Measurements from ENCODE around the gene DEAF1. TPM values are rescaled to one million over a fixed set of nuclear protein-coding genes. Genes with fewer than 3 reads are reported as not detected.
A peak's percentile ranks its signal among the peaks of the same experiment; 100 is the strongest.

Gene DEAF1
- total and polyA plus RNA-seq, 2 of the 13 experiments (the other 11 are each of a cell fraction or from before 2014, with no cell fraction given) = 22.3 to 29.6 TPM

DNA sequence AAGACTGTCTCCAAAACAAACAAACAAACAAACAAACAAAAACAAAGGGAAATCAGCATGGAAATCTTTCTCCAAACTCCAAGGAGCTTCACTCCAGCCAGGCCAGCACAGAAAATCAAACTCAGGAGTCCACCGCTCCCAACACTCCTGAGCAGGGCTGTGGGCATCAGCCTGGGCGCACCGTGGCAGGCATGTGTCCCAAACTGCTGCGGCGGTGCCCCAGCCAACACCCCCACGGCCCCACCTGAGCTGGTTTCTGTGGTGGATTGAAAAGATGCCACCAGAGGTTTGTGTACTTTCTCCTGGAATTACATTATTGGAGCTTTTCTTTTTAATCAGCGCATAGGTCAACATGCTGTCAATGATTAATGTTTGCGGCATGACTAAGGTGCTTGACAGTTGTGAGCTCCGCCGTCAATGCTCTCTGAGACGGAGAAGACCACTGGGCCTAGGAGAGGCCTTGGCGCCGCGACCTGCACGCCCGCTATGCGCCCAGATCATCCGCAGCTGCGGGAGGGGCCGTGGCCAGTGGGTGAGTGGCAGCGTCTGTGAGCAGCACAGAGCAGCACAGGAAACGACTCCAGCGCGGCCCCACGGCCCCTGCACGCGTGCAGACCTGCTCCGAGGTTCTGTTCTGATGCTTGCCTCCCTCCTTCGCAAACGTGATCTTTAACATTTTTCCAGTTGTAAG lies 39.8 kb downstream of the DEAF1 start (continued):
- no peak for TF ChIP-seq ZXDC (CRISPR knock-in tag; IDR thresholded peaks at IDR 0.05)
- TF ChIP-seq FOXJ3 (CRISPR knock-in tag; IDR thresholded peaks at IDR 0.05; ENCODE audit: borderline replicate concordance) = peak; percentile 14; the same call in 1 of the 2 replicates
- TF ChIP-seq ATF4 (CRISPR knock-in tag; IDR thresholded peaks at IDR 0.05) = no peak
- TF ChIP-seq DNMT1 (CRISPR knock-in tag; IDR thresholded peaks at IDR 0.05) = no peak
- 0 out of 2 replicates have a peak, but pooled peaks have one; percentile 18 for TF ChIP-seq ZBTB38 (CRISPR knock-in tag; IDR thresholded peaks at IDR 0.05)
- TF ChIP-seq IRF1 (CRISPR knock-in tag; IDR thresholded peaks at IDR 0.05; ENCODE audit: low read depth) = no peak
- TF ChIP-seq, protein P1, sequence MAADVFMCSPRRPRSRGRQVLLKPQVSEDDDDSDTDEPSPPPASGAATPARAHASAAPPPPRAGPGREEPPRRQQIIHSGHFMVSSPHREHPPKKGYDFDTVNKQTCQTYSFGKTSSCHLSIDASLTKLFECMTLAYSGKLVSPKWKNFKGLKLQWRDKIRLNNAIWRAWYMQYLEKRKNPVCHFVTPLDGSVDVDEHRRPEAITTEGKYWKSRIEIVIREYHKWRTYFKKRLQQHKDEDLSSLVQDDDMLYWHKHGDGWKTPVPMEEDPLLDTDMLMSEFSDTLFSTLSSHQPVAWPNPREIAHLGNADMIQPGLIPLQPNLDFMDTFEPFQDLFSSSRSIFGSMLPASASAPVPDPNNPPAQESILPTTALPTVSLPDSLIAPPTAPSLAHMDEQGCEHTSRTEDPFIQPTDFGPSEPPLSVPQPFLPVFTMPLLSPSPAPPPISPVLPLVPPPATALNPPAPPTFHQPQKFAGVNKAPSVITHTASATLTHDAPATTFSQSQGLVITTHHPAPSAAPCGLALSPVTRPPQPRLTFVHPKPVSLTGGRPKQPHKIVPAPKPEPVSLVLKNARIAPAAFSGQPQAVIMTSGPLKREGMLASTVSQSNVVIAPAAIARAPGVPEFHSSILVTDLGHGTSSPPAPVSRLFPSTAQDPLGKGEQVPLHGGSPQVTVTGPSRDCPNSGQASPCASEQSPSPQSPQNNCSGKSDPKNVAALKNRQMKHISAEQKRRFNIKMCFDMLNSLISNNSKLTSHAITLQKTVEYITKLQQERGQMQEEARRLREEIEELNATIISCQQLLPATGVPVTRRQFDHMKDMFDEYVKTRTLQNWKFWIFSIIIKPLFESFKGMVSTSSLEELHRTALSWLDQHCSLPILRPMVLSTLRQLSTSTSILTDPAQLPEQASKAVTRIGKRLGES (CRISPR knock-in tag; IDR thresholded peaks at IDR 0.05; ENCODE audit: borderline replicate concordance) = no peak
- TF ChIP-seq ZNF3 (CRISPR knock-in tag; IDR thresholded peaks at IDR 0.05) = no peak
- TF ChIP-seq ZNF350 (CRISPR knock-in tag; IDR thresholded peaks at IDR 0.05; ENCODE audit: borderline replicate concordance, low read depth) = no peak
- TF ChIP-seq GMEB1 (CRISPR knock-in tag; IDR thresholded peaks at IDR 0.05; ENCODE audit: borderline replicate concordance) = no peak
- TF ChIP-seq CEBPZ (IDR thresholded peaks at IDR 0.05; ENCODE audit: low read length) = no peak
- TF ChIP-seq, protein P2, sequence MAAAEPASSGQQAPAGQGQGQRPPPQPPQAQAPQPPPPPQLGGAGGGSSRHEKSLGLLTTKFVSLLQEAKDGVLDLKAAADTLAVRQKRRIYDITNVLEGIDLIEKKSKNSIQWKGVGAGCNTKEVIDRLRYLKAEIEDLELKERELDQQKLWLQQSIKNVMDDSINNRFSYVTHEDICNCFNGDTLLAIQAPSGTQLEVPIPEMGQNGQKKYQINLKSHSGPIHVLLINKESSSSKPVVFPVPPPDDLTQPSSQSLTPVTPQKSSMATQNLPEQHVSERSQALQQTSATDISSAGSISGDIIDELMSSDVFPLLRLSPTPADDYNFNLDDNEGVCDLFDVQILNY (CRISPR knock-in tag; conservative IDR thresholded peaks at IDR 0.05) = no peak
